GM19193 (cell line): ENCODE measurements around the gene DCANP1.

Experiments
- POLR2A ChIP-seq: IDR thresholded peaks from 4 replicates; pipeline ENCODE4 v1.6.1; 2011; ENCODE audit not compliant: insufficient read depth, insufficient read length; ENCODE audit errors: extremely low read depth

The DCANP1 gene

DNA sequence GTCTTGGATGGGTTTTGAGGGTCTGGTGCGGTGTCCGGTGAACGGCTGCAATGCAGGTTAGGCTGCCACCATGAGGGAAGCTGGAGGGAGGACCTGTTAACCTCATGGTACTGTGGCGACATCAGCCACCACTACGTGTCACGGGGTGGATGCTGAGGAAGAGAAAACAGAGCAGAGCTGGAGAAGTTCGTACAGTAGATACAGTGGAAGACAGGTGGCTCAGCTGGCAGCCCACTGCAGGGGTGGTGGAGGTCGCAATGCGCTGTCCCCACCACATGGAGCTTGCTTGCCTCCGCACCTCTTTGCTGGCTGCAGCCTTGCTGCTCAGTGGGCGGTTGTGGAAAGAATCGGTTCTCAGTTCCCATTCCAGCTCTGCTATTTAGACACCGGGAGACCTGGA lies 2.8 kb downstream of the DCANP1 start:
- no peak for TF ChIP-seq POLR2A

DNA sequence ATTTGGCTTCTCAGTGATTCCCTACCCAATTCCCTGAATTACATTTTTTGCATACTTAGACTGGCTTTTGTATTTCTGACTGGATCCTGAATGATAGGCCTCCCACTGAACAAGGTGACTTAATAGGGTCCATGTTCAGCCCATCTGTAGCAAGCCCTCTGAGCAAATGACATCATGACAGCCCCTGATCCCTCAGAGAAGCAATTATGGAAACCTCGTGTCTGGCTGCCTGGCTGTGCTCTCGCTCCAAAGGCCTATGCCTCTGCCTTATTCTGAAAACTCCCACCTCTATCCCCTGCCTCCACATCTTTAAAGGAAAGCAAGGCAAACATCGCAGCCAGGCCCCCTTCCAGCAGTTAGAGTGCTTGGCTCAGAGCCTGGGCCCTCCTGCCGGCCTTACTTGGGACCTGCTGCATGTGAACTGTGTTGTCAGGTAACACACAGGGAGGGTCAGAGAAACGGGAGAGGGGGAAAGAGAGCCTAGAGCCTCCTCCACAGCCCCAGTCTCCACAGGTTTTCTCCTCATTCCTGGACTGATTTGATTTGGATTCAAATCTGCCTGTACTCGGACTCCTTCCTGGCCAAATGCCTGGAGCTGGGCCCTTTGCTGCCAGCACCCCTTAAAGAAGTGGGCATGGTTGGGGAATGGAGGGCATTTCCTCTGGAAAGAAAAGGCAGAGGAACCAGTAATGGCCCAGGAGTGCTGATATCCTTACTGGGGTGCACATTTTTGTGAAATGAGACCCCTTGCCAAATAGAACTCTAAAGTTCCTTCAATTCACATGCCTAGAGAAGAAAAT lies 3.8 kb downstream of the DCANP1 start:
- TF ChIP-seq POLR2A = no peak

DNA sequence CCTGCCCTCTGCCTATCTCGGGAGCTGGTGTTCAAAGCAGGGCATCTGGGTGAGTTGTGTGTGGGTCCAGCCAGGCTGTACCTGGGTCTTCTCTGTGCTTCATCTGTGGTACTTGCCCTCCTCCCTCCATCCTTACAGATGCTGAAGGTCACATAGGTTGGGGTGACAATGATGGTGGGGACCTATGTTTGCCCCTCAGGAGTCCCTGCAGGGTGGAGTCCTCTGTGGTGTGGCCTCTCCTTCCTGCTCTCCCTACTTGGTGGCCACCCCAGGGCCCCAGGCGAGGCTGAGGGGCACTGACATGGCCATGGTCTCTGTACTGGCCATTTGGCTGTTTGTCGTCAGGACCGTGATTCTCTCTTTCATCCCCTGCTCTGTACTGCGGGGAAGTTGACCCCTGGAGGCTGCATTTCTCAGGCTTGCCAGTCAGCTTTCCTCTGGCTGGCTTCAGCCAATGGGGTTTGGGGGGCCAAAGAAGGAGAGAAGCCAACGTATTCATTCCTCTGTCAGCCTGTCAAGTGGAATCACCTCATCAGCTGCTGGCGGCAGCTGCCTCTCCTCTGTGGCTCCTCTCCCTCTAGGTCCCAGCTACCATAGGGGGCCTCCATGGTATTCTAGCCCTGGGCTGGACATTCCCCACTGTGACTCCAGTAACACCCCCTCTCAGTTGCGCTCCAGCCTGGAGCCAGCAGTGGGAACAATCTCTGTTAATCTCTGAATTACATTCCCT lies 4.6 kb downstream of the DCANP1 start:
- TF ChIP-seq POLR2A = no peak

DNA sequence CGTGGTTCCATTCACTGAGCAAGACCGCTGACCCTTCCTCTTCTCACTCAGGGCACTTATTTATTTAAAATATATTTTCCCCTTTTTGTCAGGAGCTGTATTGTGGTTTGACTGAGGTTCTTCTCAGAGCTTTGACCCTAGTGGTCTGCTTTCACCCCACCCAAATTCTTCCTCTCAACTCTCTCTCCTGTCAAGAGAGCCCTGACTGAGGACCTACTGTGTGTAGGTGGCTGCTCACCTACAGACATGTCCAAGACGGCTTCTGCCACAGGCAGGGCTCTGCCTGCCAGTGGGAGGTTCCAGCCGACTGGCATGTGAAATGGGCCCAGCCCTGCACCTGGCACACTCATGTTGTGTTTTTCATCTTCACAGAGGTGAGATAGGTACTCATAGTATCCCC lies 5.2 kb downstream of the DCANP1 start:
- no peak for TF ChIP-seq POLR2A

DNA sequence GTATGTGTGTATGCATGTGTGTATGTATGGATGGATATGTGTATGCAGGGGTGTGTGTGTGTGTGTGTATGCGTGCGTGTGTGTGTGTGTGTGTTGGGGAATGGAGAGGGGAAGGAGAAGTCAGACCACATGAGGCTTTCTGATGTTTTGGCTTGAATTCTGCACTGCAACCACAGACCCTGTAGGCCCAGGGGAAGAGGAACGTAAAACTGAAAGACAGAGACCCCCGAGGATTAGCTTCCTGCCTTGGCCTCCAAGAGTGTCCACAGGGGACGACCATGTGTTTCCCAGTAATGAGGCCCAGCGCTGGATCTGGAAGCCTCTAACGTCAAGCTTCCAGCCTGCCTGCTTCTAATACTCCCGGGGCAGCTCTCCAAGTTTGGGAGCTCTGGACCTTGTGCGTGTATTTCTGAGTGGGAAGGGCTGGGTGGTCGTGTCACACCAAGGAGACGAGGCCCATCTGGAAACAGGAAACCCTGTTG lies 5.8 kb downstream of the DCANP1 start:
- no peak for TF ChIP-seq POLR2A

DNA sequence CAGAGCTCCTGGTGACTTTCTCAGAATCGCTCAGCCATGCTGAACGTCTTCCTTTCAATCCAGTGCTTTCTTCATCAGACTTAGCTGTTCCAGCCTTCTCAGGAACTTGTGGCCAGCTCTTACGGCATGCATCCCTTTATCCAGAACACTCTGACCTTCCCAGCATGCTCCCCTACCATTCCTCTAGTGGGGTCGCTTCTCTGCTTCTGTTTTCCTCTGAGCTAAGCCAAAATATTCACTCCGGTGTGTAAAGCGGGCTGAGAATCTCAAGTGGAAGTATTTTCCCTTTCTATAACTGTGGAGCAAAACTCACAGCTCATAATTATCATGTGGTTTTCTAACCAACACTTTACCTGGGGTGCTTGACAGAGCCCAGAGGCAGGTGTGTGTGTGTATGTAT lies 6.2 kb downstream of the DCANP1 start:
- no peak for TF ChIP-seq POLR2A

DNA sequence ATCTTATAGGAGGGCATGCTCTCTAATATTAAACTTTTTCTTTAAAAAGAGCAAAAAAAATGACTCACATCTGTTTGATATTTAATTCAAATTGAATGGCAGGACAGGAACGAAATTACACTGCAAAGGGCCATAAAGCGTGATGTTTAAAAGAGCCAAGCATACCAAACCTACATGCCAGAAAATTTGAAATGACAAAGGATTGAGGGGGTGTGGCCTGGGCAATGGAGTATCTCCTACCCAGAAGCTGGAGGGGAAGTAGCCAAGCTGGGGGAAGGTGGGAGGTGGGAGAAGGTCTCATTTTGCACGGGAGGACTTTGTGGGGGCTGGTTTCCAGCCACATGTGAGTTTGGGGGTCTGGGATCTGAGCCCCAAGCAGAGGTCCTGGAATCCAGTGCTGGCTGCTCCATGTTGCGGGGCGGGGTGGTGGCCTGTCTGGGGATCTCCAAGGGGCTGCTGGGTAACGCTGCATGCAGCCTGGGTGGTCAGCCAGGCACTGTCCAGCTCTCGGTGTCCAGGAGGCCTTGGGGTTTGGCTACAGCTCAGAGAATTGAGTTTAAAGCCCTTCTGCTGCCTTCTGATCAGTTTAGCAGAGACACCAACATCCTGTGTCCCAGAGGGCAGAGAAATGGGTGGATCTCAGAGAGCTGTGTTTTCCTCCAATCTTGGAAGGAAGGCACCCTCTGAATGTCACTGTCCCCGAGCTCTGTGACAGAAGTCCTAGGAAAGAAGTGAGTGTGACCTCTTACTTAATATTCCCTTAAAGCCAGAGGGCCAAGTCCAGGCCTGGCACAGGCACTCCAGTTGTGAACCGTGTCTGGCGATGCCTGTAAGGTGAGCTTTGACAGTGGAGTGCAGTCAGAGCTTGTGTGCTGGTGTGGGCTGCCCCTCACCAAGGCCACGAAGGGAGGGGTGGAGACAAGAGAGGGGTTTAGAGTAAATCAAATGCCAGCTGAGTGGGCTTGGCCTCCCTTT lies 7.6 kb downstream of the DCANP1 start:
- TF ChIP-seq POLR2A = no peak

DNA sequence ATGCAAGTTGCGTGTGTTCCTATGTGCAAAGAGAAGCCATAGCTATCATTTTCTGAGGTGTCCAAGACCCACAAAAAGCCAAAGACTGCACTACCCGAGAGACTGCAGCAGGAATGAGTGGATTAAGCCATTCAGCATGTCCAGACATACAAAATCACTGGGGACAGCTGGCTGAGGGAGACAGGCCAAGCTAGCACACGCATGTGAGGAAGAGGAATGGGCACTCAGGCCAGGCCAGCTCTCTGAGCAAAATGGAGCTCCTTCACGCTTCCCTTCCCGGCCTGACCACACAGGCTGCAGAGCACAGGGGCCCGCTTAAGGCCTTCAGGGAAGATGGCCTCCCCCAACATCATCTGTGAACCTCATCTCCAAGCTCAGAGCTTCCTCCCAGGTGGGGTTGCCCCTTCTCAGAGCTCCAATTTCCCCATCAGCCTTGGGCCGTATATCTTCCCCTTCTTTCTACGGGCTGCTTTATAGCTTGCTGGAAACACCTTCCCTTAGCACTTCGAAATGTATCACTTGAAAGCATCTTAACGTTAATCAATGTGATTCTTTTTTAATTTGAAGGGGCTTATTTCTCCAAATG lies 8.4 kb downstream of the DCANP1 start:
- TF ChIP-seq POLR2A = no peak

DNA sequence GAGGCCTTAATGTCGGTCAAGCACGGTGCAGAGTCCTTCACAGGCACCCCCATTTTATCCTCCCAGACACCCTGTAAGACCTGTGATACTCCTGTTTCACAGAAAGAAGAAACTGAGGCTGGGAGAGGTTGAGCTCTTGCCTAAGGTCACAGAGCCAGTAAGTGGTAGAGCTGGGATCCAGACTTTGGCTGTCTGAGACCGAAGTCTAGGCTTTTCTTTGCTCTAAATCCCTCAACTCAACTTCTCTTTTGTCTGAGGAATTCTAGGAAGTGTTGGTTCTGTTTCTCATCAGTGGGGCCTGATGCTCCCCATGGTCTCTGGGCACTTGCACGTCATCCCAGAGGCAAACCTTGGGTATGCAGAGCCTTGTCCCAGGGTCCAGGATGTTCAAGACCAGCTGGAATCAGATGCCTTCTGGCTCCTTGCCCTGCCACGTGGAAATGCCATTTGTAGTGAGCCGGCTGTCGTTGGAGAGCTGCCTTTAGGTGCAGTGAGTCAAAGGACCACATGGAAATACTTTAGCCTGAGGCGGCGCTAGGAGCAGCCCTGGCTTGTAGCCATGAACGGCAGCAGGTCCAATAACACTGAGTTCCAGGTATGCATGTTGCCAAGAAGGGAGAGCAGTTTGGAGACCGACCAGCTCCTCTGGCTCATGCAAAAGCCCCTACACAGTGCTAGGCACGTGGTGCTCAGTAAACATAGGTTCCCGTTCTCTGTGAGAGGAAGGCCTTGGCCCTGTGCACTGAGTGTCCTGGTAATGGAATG lies 9.2 kb downstream of the DCANP1 start:
- no peak for TF ChIP-seq POLR2A

DNA sequence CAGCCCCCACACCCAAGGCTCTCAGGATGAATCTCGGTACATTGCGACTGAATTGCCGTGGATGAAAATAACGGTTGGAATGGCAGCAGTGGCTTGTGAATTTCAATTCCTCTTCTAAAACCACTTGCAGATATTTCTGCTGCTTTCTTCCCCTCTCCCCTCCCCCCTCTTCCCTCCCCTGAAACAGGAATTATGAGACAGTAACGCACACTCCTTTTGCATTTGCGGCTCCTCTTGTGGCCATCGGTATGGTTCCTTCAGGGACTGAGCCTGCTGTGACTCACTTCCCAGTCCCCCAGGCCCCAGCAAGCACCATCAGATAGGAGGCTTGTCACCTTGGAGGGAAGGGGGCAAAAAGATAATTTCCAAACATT lies 9.7 kb downstream of the DCANP1 start:
- TF ChIP-seq POLR2A = no peak

DNA sequence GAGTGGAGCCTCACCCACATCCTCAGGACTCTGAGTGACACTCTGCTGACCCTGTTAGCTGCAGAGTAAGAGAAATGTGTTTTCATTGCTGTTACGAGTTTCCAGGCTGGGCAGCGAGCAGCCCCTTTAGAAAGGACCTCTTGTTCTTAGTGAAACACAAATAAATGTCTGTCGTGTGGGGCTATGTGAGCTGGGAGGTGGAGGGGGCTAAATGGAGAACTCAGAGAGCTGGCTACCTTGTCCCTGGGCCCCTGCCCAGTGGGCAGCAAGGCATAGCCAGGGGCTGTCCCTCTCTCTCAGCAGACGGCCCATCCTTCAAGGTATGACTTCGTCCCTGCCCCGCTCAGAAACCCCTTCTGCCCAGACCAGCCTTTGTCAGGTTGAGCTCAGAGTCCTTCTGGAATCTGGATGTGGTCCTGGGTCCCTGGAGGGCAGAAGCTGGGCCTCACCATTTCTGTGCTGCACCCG lies 10.2 kb downstream of the DCANP1 start:
- no peak for TF ChIP-seq POLR2A

DNA sequence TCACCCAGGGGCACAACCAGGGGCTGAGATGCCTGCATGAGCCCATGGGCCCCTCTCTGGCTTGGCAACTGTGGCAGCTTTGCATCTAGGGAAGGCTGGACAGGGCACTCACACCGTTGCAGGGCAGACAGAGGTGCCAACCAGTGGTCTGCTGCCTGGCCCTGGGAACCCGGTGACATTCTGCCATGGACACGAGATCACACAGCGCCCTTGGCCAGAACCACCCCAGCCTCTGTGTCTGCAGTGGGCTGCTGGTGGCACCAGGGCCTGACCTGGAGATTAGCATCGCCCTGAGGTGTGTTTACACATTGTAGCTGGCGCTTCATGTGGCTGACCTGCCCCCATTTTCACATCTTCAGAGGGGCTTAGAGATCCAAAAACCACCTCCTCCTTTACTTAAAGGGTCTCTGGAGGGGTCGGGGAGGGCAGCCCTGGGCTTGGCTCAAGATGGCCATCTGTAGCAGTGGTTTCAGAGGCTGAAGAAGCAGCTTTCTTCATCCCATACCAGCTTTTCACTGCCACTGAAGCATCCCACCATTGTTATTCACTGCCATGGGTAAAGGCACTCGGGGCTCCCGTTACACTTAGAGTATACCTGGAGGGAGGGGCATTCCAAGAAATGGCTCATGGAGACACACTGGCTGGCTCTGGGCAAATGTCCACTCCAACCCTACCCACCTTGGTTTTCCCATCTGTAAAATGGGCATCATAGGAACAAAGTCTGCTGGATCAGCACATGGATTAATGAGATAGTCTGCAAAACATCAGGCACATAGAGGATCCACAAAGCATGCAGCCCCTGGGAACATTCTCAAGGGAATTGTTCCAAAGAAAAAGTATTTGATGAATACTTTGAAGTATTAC lies 11.4 kb downstream of the DCANP1 start:
- no peak for TF ChIP-seq POLR2A
